HG03045 (cell line): ENCODE measurements around the gene FOXP4.

ENCODE experiments used
- ATAC-seq: cut with Tn5 transposase; IDR thresholded peaks from one replicate; pipeline ENCODE4 v1.9.1; 2021; ENCODE audit warnings: mild to moderate bottlenecking, moderate library complexity; ENCODE audit not compliant: unreplicated experiment

FOXP4 gene

DNA sequence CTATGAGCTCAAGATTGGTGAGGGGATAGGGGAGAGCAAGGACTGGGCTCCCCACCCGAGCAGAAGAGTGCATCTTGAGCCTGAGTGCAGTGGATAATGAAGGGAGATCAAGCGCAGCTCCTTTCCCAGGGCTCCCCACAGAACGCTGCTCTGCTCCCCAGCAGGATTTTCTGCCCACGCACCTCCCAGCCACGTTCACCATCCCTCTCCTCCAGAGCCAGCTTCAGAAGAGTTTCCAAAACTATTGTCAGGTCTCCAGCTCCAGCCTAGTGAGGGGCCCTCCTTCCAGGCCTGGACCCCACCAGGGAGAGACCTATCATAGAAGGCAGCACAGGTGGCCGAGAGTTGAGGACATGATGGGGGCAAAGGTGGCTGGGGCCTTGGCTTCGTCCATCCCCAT is 34.5 kb downstream of the FOXP4 start:
- ATAC-seq, result no peak

DNA sequence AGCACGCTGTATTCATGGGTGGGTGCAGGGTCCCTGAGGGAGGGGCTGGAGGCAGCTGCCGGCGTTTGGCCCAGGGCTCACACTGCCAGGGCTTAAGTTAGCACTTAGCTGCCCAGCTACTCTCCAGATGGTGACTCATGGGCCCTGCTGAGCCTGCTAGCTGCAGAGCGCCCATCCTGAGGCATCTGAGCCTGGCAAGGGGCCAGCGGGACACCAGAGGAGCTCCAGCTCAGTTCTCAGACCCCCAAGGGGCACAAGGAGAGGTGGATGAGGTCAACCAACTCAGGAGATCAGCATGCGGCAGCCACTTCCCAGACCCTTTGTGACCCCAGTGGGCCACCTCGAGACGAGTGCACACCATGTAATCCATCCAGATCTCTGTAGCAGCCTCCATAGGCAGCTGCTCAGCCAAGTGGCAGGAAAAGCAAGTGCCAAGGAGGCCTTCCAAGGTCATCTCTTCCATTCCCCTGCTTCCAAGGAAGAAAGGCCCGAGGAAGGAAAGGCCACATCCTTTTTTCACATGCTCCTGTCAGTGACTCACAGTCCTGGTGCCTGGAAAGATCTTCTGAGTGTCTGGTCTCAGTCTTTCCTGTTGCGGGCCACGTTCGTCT is 35.3 kb downstream of the FOXP4 start:
- ATAC-seq, result no peak

DNA sequence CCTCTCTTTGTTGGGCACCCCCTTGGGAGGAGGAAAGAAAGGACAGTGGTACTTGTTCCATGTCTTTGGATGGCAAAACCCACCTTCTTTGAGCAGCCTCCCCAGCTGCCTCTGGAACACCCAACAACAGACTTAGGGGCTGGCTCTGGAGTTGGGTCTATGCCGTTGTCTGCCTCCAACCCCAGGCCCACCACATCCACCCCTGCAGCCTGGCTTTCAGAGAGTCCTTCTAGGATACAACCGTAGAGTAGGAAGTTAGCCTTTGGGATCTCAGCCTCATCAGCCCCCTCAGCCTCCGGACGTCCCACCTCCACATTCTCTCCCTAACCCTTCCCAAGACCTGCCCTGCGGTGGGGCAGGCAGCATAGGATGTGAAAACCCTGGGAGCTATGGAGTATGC is 36.4 kb downstream of the FOXP4 start:
- ATAC-seq, result no peak

DNA sequence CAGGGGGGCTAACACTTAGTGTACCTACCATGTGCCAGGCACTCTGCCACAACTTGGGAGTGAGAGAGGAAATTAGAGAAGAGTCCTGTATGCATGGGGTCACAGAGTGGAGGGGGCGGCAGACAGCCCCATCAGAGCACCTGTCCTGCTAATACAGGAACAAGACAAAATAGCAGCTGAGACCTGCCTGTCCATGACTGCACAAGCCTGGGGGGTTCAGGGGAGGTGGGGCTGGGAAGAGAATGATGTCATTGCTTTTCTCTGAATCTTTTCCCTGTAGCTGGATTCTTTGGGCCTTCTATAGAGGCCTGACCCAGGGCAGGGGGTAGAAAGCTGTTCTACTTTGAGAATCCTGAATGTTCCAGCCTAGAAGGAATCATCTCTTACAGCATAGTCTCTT is 37.4 kb downstream of the FOXP4 start:
- no peak for ATAC-seq

- ATAC-seq, result no peak
Observed at GRCh38 chr6:41584205-41584604, 38.0 kb downstream of the FOXP4 start.

DNA sequence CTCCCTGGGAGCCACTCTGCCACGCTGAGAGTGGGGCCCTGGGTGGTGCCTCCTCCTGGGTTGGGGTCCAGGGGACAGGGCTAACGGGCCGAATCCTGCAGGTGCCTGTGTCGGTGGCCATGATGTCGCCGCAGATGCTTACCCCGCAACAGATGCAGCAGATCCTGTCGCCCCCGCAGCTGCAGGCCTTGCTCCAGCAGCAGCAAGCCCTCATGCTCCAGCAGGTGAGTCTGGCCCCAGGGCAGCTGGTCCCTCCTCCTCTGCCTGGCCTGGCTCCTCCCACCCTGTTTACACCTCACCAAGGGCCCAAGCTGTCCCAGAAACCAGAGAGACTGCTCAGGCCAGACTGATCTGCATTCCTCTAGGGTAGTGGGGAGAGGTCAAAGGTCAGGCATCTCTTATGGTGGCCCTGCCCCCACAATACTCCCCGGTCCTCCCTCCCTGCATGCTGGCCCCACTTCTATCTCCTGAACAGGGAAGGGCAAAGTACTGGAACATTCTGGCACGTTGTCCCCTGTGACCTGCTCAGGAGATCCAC is 38.6 kb downstream of the FOXP4 start:
- no peak for ATAC-seq

- no peak for ATAC-seq
Observed at GRCh38 chr6:41585605-41586004, 39.4 kb downstream of the FOXP4 start.

- no peak for ATAC-seq
Observed at GRCh38 chr6:41586252-41587007, 40.2 kb downstream of the FOXP4 start.

DNA sequence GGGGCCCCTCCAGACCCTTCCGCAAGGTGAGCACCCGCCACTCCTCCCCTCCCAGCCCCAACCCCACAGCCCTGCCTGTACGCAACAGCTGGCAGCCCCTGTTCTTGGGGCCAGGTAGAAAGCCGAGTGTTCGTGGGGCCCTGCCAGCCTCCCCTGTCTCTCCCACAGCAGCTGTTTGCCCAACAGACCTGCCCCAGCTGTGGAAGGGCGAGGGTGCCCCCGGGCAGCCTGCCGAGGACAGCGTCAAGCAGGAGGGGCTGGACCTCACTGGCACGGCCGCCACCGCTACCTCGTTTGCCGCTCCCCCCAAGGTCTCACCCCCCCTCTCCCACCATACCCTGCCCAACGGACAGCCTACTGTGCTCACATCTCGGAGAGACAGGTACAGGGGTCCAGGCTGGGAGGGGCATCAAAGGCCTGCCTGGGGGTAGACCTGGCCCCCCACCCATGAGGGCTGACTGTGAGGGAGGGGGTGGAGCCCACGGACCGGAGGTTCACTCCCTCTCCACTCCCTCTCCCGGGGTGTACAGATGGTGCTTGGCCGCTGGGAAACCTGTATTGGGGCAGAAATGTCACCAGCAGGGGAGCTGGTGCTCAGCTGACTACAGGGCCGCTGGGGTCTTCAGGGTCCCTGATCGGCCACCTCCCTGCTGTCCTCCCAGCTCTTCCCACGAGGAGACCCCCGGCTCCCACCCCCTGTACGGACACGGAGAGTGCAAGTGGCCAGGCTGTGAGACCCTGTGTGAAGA is 41.1 kb downstream of the FOXP4 start:
- no peak for ATAC-seq

- no peak for ATAC-seq
Observed at GRCh38 chr6:41588111-41588510, 41.9 kb downstream of the FOXP4 start.

DNA sequence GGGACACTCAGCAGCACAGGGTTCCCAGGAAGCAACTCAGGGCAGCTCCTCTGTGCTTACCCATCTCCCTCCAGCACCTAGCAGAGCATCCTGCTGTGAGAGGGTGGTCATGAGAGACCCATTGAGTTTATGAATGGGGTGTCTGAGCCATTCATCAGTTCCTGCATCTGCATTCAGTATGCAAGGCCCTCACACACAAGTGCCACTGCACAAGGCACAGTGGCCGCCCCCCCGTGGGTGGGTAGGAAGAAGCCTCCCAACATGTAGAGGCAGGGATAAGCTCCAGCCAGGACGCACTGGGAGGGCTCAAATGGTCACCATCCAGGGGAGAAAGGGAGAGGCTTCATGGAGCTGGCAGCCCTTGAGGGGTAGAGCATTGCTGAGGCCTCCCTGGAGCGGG is 43.0 kb downstream of the FOXP4 start:
- ATAC-seq, result no peak

DNA sequence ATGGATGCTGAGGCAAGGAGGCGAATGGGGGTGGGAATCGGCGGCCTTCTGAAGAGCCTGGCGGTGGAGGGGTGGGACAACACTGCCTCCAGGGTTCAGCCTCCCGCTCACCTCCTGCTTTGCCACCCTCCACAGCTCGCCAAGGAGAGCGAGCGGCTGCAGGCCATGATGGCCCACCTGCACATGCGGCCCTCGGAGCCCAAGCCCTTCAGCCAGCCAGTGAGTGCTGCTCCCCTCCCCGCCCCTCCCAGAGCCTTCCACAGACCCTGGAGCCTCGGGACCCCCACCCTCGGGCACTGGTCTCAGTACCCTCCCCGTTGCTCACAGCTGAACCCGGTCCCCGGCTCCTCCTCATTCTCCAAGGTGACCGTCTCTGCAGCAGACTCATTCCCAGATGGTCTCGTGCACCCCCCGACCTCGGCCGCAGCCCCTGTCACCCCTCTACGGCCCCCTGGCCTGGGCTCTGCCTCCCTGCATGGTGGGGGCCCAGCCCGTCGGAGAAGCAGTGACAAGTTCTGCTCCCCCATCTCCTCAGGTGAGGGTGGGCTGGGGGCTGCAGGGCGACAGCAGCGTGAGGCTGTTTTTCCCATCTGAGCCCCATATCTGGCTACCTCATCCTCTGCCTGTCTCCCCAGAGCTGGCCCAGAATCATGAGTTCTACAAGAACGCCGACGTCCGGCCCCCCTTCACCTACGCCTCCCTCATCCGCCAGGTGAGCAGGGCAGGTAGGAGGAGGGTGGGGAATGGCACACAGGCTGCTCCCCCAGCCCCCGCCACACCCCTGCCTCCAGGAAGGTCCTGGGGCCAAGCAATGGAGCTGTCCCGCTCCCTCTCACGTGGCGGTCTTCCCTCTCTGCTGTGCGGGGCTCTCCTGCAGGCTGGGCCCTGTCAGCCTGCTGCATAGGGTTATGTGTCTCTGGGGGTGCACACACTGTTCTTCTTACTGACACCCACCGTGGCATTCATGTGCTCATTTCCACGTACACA is 43.7 kb downstream of the FOXP4 start:
- ATAC-seq, result no peak

GRCh38 chr6:41591122-41591521 is 44.9 kb downstream of the FOXP4 start:
- no peak for ATAC-seq

- ATAC-seq, result no peak
Observed at GRCh38 chr6:41591859-41592502, 45.8 kb downstream of the FOXP4 start.

DNA sequence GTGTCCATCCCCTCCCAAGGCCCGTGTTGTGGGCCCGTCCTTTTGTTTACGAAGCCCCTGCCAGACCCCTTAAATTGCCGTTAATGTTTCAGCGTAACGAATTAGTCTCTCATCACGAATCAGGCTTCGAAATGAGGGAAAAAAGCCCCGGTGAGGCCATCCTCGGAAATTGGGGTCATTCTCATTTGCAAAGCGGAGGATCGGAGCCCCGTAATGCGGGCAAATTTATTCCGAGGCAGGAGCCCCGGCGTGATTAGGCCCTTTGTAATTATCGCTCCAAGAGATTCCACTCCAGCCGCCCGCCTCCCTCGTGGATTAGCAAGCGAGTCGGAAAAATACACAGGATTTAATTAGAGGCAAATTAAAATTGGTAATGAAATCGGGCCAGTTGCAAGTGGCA is 47.2 kb downstream of the FOXP4 start:
- ATAC-seq, result no peak

DNA sequence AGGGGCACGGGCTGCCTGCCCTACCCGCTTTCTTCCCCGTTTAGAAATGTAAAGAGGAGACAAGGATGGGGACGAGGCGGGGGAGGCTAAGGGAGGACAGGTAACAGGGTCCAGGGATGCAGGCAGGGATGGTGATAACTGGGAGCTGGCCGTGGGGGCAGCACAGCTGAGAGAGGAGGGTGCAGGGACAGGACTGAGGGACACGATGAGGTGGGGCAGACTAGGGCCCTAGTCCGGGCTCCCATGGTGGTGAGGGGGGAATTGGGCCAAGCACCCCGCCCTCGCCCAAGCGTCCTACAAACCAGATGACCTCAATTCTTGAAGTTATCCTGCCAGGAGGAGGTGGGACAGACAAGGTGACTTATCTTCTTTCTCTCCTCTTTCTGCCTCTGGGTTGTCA is 47.7 kb downstream of the FOXP4 start:
- no peak for ATAC-seq

GRCh38 chr6:41594326-41594725 is 48.1 kb downstream of the FOXP4 start:
- ATAC-seq, result no peak

GRCh38 chr6:41594766-41595165 is 48.6 kb downstream of the FOXP4 start:
- ATAC-seq, result no peak

DNA sequence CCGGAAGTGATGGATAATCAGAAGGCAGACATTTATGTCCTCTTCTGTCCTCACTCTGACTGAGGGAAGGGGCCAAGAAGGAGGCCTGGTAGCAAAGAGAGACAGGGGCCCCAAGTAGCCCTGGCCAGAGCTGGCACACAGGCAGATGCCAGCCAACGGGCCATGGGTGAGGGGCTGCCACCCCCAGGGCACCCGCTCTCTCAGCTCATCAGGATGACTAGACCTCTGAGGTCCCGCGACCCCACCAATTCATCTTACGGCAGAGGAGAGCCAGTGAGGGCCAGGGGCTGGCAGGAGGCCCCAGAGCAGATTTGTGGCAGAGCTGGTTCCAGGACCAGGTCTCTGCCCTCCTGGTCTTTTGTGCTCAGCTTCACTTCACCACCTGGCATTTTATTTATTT is 49.0 kb downstream of the FOXP4 start:
- ATAC-seq, result no peak

DNA sequence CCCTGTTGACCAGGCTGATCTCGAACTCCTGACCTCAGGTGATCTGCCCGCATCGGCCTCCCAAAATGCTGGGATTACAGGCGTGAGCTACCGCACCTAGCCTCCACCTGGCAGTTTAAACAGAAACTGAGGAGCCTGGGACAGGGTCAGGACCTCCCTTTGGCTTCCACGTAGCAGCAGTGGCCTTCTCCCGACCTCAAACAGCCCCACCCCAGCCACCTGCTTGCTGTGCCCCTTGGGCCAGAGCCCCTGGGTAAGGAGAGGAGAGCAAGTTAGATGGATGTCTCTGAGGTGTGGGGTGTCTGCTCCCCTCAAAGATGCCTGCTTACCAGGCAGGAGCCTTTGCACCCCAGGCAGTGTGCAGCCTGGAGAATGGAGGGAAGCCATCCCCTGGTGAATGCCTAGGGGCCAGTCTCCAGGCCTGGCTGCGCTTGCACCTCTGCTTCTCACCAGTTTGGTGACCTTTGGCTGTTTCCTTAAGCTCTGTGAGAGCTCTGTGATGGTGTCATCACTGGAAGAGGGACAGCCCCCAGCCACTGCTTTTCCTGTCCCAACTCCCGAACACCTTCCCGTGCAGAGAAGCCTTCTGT is 50.0 kb downstream of the FOXP4 start:
- ATAC-seq, result no peak
